HepG2 (cell line): ENCODE measurements around the gene SLC22A4. TPM values are rescaled to one million over a fixed set of nuclear protein-coding genes. Genes with fewer than 3 reads are reported as not detected.
A peak's percentile ranks its signal among the peaks of the same experiment; 100 is the strongest.

ENCODE experiments used
- BRCA1 ChIP-seq: sonication (generic); formaldehyde crosslinking; IDR thresholded peaks from 2 replicates; pipeline ENCODE4 v1.4.0; 2020; ENCODE audit warnings: missing genetic modification reagents
- CEBPB ChIP-seq: IDR thresholded peaks from 2 replicates; pipeline ENCODE4 v1.6.1; 2011; ENCODE audit warnings: low read depth, low read length, improper control_type of control experiment, borderline replicate concordance
- CHD2 ChIP-seq: IDR thresholded peaks from 2 replicates; pipeline ENCODE4 v1.6.1; 2011; ENCODE audit warnings: low read depth, low read length, improper control_type of control experiment
- FLYWCH1 ChIP-seq: sonication (generic); formaldehyde crosslinking; IDR thresholded peaks from 2 replicates; pipeline ENCODE4 v1.8.1; 2023; ENCODE audit warnings: mild to moderate bottlenecking, missing genetic modification reagents
- KDM6A ChIP-seq: IDR thresholded peaks from 2 replicates; pipeline ENCODE4 v1.6.1; 2016; ENCODE audit warnings: low read depth
- MAF1 ChIP-seq: sonication (generic); formaldehyde crosslinking; IDR thresholded peaks from 2 replicates; pipeline ENCODE4 v1.5.0; 2020; ENCODE audit warnings: missing genetic modification reagents, borderline replicate concordance
- RNF219 ChIP-seq: sonication (generic); formaldehyde crosslinking; IDR thresholded peaks from 2 replicates; pipeline ENCODE4 v1.5.0; 2020; ENCODE audit warnings: mild to moderate bottlenecking, missing genetic modification reagents
- SIN3A ChIP-seq: IDR thresholded peaks from 2 replicates; pipeline ENCODE4 v1.6.1; 2011; ENCODE audit warnings: low read depth, mild to moderate bottlenecking, control low read depth, low read length, borderline replicate concordance
- SYNCRIP ChIP-seq: fragments of 200-400 bp; formaldehyde crosslinking; IDR thresholded peaks from 2 replicates; pipeline ENCODE4 v1.6.1; 2018; ENCODE audit warnings: mild to moderate bottlenecking, low read depth, low read length; ENCODE audit not compliant: insufficient read depth
- ZFP1 ChIP-seq: IDR thresholded peaks from 2 replicates; pipeline ENCODE4 v1.6.1; 2016
- ZFX ChIP-seq: sonication (generic); formaldehyde crosslinking; IDR thresholded peaks from 2 replicates; pipeline ENCODE4 v1.4.0; 2020; ENCODE audit warnings: mild to moderate bottlenecking, low read depth, missing genetic modification reagents, moderate library complexity
- ZNF367 ChIP-seq: sonication (generic); formaldehyde crosslinking; IDR thresholded peaks from 2 replicates; pipeline ENCODE4 v1.4.0; 2020; ENCODE audit warnings: missing genetic modification reagents, borderline replicate concordance
- ZNF558 ChIP-seq: sonication (generic); formaldehyde crosslinking; IDR thresholded peaks from 2 replicates; pipeline ENCODE4 v1.9.0; 2022; ENCODE audit warnings: mild to moderate bottlenecking, missing genetic modification reagents, borderline replicate concordance
- ZNF710 ChIP-seq: sonication (generic); formaldehyde crosslinking; IDR thresholded peaks from 2 replicates; pipeline ENCODE4 v1.5.0; 2020; ENCODE audit warnings: mild to moderate bottlenecking, missing genetic modification reagents, borderline replicate concordance
- ZNF878 ChIP-seq: sonication (generic); formaldehyde crosslinking; IDR thresholded peaks from 2 replicates; pipeline ENCODE4 v1.8.1; 2023; ENCODE audit warnings: mild to moderate bottlenecking, missing genetic modification reagents, moderate library complexity
- ZNF883 ChIP-seq: sonication (generic); formaldehyde crosslinking; IDR thresholded peaks from 2 replicates; pipeline ENCODE4 v1.5.1; 2020; ENCODE audit warnings: mild to moderate bottlenecking, missing genetic modification reagents; ENCODE audit errors: not compliant biosample characterization
- polyA plus RNA-seq, 8 experiments: library from polyadenylated mRNA; depleted of rRNA in 3 of 8; stranded (reverse) in 7 of 8; unstranded in 1 of 8; fragments of >200 nt; fragmentation: Illumina TruSeq in 4 of 8; extraction: Trizol in 4 of 8; gene quantifications; 2 replicates each; pipeline versions ENCODE4 v1.2.1 to v1.2.3, GENCODE V29; 2011 to 2016; ENCODE audit warnings: low read depth in 4 of 8, missing spikeins in 1 of 8, mixed read lengths in 1 of 8; ENCODE audit not compliant: insufficient read depth in 1 of 8
- total RNA-seq, 5 experiments: library from RNA; depleted of rRNA; stranded (reverse); fragments of >200 nt; fragmentation: Illumina TruSeq; extraction: Trizol; gene quantifications; 2 replicates each; pipeline ENCODE4 v1.2.3, GENCODE V29; 2016; ENCODE audit warnings: low read depth in 1 of 5
- TF ChIP-seq, protein P1 (sequence below): sonication (generic); formaldehyde crosslinking; IDR thresholded peaks from 2 replicates; pipeline ENCODE4 v1.4.0; 2020; ENCODE audit warnings: mild to moderate bottlenecking, missing genetic modification reagents

SLC22A4 gene
- total and polyA plus RNA-seq, 2 of the 13 experiments (the other 11 are each of a cell fraction or from before 2014, with no cell fraction given) = 0.33 to 0.62 TPM

- TF ChIP-seq ZNF558 (CRISPR knock-in tag) (peak; percentile 51; the same call in 1 of the 2 replicates), RNF219 (no peak; the same call in 1 of the 2 replicates), ZNF710 (CRISPR knock-in tag) (no peak; the same call in 1 of the 2 replicates), SIN3A (no peak), ZNF883 (peak; percentile 79), ZNF367 (CRISPR knock-in tag) (peak; percentile 50; the same call in 1 of the 2 replicates), SYNCRIP (no peak), CEBPB (no peak), MAF1 (CRISPR knock-in tag) (peak; percentile 76; the same call in 1 of the 2 replicates), ZFX (CRISPR knock-in tag) (peak; percentile 99), FLYWCH1 (peak; percentile 69; the same call in 1 of the 2 replicates), KDM6A (CRISPR knock-in tag) (no peak), ZFP1 (no peak), ZNF878 (CRISPR knock-in tag) (peak; percentile 46; the same call in 1 of the 2 replicates), BRCA1 (CRISPR knock-in tag) (peak; percentile 92; the same call in 1 of the 2 replicates), CHD2 (no peak)
- TF ChIP-seq, protein P1, sequence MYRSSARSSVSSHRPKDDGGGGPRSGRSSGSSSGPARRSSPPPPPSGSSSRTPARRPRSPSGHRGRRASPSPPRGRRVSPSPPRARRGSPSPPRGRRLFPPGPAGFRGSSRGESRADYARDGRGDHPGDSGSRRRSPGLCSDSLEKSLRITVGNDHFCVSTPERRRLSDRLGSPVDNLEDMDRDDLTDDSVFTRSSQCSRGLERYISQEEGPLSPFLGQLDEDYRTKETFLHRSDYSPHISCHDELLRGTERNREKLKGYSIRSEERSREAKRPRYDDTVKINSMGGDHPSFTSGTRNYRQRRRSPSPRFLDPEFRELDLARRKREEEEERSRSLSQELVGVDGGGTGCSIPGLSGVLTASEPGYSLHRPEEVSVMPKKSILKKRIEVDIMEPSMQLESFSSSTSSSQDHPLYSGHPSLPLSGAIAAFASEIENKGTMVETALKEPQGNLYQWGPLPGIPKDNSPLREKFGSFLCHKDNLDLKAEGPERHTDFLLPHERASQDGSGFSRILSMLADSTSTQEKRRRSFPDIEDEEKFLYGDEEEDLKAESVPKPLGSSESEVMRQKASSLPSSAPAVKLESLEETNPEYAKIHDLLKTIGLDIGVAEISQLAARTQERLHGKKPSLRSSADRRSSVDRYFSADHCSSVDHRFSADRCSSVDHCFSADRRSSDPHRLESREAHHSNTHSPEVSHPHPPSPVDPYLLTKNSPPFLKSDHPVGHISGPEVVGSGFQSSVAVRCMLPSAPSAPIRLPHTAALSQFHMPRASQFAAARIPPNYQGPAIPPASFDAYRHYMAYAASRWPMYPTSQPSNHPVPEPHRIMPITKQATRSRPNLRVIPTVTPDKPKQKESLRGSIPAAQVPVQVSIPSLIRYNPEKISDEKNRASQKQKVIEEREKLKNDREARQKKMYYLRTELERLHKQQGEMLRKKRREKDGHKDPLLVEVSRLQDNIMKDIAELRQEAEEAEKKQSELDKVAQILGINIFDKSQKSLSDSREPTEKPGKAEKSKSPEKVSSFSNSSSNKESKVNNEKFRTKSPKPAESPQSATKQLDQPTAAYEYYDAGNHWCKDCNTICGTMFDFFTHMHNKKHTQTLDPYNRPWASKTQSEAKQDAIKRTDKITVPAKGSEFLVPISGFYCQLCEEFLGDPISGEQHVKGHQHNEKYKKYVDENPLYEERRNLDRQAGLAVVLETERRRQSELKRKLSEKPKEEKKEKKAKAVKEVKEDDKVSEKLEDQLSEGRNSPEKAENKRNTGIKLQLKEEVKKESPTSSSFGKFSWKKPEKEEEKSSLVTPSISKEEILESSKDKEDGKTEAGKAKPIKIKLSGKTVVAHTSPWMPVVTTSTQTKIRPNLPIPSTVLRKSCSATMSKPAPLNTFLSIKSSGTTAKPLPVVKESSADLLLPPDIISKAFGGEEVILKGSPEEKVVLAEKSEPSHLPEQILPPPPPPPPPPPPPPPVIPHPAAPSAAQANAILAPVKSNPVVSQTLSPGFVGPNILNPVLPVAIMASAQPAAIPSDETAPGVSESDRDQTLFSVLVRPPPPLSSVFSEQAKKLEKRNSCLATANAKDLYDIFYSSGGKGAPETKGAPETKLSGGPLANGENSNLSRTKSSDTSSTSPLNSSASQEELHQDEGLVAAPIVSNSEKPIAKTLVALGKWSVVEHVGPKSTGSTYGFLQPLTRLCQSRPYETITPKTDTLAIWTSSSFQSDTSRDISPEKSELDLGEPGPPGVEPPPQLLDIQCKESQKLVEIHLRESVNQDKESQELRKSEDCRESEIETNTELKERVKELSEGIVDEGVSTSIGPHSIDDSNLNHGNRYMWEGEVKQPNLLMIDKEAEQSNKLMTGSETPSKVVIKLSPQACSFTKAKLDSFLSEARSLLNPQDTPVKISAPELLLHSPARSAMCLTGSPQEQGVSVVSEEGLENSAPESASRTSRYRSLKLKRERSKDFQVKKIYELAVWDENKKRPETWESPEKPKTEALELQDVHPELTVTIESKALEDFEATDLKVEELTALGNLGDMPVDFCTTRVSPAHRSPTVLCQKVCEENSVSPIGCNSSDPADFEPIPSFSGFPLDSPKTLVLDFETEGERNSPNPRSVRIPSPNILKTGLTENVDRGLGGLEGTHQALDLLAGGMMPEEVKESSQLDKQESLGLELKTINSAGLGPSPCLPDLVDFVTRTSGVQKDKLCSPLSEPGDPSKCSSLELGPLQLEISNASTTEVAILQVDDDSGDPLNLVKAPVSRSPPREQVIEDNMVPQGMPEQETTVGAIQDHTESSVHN = peak; percentile 85; the same call in 1 of the 2 replicates
These were observed 75.4 kb downstream of the SLC22A4 start, which contains the start of gene SLC22A5 (continued) for GRCh38 chr5:132369474-132370180.
